Sigmoid colon (tissue), 7 donors: ENCODE measurements around the gene NAGLU. TPM values are rescaled to one million over a fixed set of nuclear protein-coding genes. Genes with fewer than 3 reads are reported as not detected.

Source experiments
- DNase-seq: peaks from one replicate; pipeline ENCODE4 v3.0.0-alpha.2; 2019
- H3K27ac ChIP-seq, 4 donors: fragments of 200-600 bp; sonication (generic); one replicate each; pipeline ENCODE4 v1.5.1; 2016 to 2019; ENCODE audit warnings: mild to moderate bottlenecking in 1 of 4
- H3K27me3 ChIP-seq, 3 donors: fragments of 200-600 bp; sonication (generic); one replicate each; pipeline ENCODE4 v1.5.1; 2019; ENCODE audit warnings: mild to moderate bottlenecking in 1 of 3
- H3K36me3 ChIP-seq, 4 donors: fragments of 200-600 bp; sonication (generic); one replicate each; pipeline ENCODE4 v1.5.1; 2016 to 2019
- H3K4me1 ChIP-seq, 4 donors: fragments of 200-600 bp; sonication (generic); one replicate each; pipeline ENCODE4 v1.5.1; 2017 to 2019
- H3K4me3 ChIP-seq, 4 donors: fragments of 200-600 bp; sonication (generic); one replicate each; pipeline ENCODE4 v1.5.1; 2017 to 2019; ENCODE audit warnings: mild to moderate bottlenecking in 2 of 4, moderate library complexity in 1 of 4
- H3K9me3 ChIP-seq, 4 donors: fragments of 200-600 bp in 3 of 4; sonication (generic) in 3 of 4; one replicate each; pipeline versions ENCODE4 v1.5.1 to v1.6.1; 2013 to 2019
- CTCF ChIP-seq, 4 experiments: fragments of 450-650 bp in 3 of 4; fragments of 200-600 bp in 1 of 4; IDR thresholded peaks; one replicate each; pipeline ENCODE4 v1.5.1; 2016 to 2019; ENCODE audit warnings: antibody characterized with exemption in 4 of 4, mild to moderate bottlenecking in 3 of 4, moderate library complexity in 2 of 4
- EP300 ChIP-seq, 4 donors: sonication (generic); formaldehyde crosslinking; IDR thresholded peaks; one replicate each; pipeline ENCODE4 v1.6.1; 2017; ENCODE audit warnings: antibody characterized with exemption in 4 of 4
- POLR2A ChIP-seq, 2 donors: fragments of 450-650 bp; IDR thresholded peaks; one replicate each; pipeline ENCODE4 v1.6.1; 2016; ENCODE audit warnings: antibody characterized with exemption in 2 of 2, mild to moderate bottlenecking in 2 of 2, moderate library complexity in 2 of 2
- POLR2AphosphoS5 ChIP-seq, 4 donors: sonication (generic); formaldehyde crosslinking; IDR thresholded peaks; one replicate each; pipeline ENCODE4 v1.6.1; 2017; ENCODE audit warnings: antibody characterized with exemption in 4 of 4
- WGBS, 2 donors: extraction: QIAGEN DNeasy Blood & Tissue Kit; methylation state at CpG; one replicate each; pipeline ENCODE4 v1.1.7; 2013; 5-methylcytosine and 5-hydroxymethylcytosine counted together
- intact Hi-C: fragments of 100-400 bp; cut with DNase I; formaldehyde crosslinking; loops from one replicate; pipeline ENCODE4 v1.15.1; 2023
- polyA plus RNA-seq, 3 donors: library from polyadenylated mRNA; stranded (reverse); fragments of 200-250 nt; gene quantifications; one replicate each; pipeline ENCODE4 v1.2.3, GENCODE V29; 2013
- total RNA-seq, 4 donors: library from RNA; depleted of rRNA; stranded (reverse); fragments of >200 nt; gene quantifications; one replicate each; pipeline ENCODE4 v1.1.0, GENCODE V29; 2016
- donor health status: healthy with polysubstance abuse.
- donor health status: Bipolar disorder and iron deficiency.
- donor health status: healthy.

Gene NAGLU
- total and polyA plus RNA-seq, 7 donors = 9.7 to 52.6 (median 35.2) TPM

DNA sequence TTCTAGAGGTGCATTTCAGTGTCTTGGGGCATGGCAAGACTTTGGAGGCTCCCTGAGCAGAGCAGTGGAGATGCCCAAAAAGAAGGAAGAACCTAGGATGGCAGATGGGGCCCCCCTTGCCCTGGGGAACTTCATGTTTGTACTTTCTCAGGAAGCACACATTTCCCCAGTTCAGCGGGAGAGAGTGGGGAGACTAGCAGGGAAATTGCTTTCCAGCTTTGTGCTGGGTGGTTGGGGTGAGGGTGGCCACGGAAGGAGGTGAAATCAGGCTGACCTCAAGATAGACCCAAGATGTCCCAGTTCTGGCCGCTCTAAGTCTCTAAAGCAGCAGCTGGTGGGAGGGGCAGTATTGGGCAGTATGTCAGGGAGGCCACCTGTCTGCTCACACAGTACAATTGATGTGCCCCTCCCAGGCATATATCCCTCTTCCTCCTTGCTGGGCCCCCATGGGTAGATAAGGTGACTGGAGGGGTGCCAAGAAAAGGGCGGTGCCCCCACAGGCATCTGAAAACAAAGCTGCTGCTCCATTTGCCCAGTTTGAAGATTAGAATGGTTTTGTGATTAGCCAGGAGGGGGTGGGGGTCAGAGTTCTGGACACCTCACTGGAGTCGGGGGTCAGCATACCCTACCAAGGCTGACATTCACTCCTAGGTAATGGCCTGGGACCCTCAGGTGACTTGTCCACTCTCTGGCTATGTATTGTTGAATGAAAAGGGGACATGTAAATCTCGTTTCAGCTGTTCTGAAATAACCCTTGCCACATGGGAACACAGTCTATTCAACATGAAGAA, 17.1 kb upstream of the NAGLU start:
- Histone ChIP-seq H3K27me3 (no peaks in the 10 kb centered on the region), H3K9me3 (no peaks in the 10 kb centered on the region), H3K36me3 (peaks cover 4 to 24% (median 8%) of the 10 kb centered on the region in 4 donors), H3K4me1 (peaks cover 0 to 75% (median 73%) of the 10 kb centered on the region in 4 donors), H3K27ac (peak overlapping the region; percentile 95 to 98 (median 98)), H3K4me3 (no peak overlapping the region)
- peak; percentile 74 for DNase-seq
- WGBS, 2 donors = 11 to 36% methylated on average over 6 of the region's 6 CpGs
- TF ChIP-seq EP300 (IDR thresholded peaks at IDR 0.05) (no peak), POLR2AphosphoS5 (IDR thresholded peaks at IDR 0.05) (peak in 1 of 4 donors; percentile 4)
- intact Hi-C loops = loop anchor here (2.0 to 5.0 kb wide), 2 partner anchors 98 to 197 kb away; no protein-coding TSS in a partner anchor

DNA sequence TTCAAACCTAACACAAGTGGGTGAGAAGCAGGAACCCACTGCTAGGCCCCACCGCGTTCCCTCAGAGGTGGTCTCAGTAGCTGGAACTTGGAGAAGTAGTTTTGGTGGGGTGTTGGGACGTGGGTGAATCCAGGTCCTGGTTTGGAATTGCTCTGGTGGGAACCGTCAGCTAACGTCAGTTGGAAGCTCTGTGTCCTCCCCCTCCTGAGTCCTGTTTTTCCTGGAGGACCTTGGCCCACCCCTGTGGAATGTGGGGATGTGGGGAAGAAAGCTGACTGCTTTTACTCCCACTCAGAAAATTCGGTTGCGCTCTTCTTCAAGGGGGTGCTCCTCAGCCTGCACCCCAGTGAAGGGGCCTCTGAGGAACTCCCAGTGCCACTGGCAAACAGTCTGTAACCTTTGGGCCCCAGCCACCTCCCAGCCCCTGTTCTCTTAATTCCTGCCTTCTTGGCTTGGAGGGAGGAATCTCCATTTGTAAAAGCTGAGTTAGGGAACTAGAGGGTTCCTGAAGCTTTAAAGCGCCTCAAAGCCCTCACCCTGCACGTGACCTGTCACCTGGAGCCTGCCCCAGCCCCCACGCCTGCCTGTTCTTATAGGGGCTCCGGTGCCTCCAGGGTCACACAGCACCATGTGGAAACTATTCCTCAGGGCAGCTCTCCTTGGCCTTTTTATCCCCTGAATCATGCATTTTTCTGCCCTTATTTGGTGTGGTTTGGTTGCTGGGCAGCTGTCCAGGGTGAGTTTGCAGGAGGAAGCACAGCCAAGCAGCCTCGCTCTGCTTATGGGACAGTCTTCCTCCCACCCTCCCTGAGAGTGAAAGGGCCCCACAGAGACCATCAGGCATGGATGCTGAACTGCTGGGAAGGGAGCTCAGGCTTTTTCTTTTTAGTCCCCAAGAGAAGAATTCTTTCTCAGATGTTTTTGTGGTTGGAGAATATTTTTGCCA, 16.2 kb upstream of the NAGLU start:
- intact Hi-C loops = loop anchor here (2.0 to 5.0 kb wide), 2 partner anchors 99 to 198 kb away; no protein-coding TSS in a partner anchor
- DNase-seq = peak; percentile 99
- WGBS, 2 donors = 20 to 53% methylated on average over 12 of the region's 12 CpGs
- Histone ChIP-seq H3K9me3 (no peaks in the 10 kb centered on the region), H3K4me1 (peaks cover 0 to 75% (median 73%) of the 10 kb centered on the region in 4 donors), H3K4me3 (no peak overlapping the region), H3K27me3 (no peaks in the 10 kb centered on the region), H3K36me3 (peaks cover 0 to 15% (median 0%) of the 10 kb centered on the region in 4 donors), H3K27ac (peak overlapping the region; percentile 95 to 98 (median 98))
- TF ChIP-seq POLR2AphosphoS5 (IDR thresholded peaks at IDR 0.05) (peak; percentile 71 to 84 (median 76)), EP300 (IDR thresholded peaks at IDR 0.05) (peak in 2 of 4 donors; percentile 59 to 72), POLR2A (IDR thresholded peaks at IDR 0.05) (no peak)

GRCh38 chr17:42520540-42520951, 15.5 kb upstream of the NAGLU start:
- Histone ChIP-seq H3K4me3 (no peak overlapping the region), H3K27me3 (no peaks in the 10 kb centered on the region), H3K4me1 (peaks cover 0 to 75% (median 73%) of the 10 kb centered on the region in 4 donors), H3K36me3 (peaks cover 0 to 13% (median 0%) of the 10 kb centered on the region in 4 donors), H3K27ac (peak overlapping the region; percentile 95 to 98 (median 98)), H3K9me3 (no peaks in the 10 kb centered on the region)
- WGBS, 2 donors = 59 to 63% methylated on average over 9 of the region's 9 CpGs
- no peak for DNase-seq
- TF ChIP-seq POLR2AphosphoS5 (IDR thresholded peaks at IDR 0.05) (no peak), EP300 (IDR thresholded peaks at IDR 0.05) (no peak), POLR2A (IDR thresholded peaks at IDR 0.05) (no peak), CTCF (IDR thresholded peaks at IDR 0.05) (no peak)
- intact Hi-C loops = no loop called here

DNA sequence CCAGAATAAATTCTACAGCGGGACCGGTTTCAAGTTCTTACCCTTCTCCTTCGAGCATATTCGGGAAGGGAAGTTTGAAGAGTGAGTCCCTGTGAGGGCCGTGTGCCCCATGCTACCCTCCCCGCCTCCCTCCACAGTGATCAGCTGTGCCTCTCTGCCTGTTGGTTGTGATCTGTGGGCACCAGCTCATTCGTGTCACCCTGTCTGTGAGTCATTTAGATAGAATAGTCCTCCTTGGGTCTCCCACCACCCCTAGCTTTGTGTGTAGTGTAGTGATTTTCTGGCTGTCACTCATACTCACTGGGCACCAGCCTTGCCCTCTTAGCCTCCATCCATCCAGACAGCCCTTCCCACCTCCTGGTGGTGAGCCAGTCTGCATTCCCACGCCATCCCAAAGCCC, 15.0 kb upstream of the NAGLU start:
- H3K27ac ChIP-seq = peak overlapping the region; percentile 95 to 98 (median 98)
- no peak overlapping the region for H3K4me3 ChIP-seq
- WGBS, 2 donors = 78 to 83% methylated on average over 8 of the region's 8 CpGs
- TF ChIP-seq POLR2AphosphoS5 (IDR thresholded peaks at IDR 0.05) (no peak), POLR2A (IDR thresholded peaks at IDR 0.05) (no peak), CTCF (IDR thresholded peaks at IDR 0.05) (no peak), EP300 (IDR thresholded peaks at IDR 0.05) (no peak)
- H3K36me3 ChIP-seq = peaks cover 0 to 10% (median 0%) of the 10 kb centered on the region in 4 donors
- DNase-seq = no peak
- intact Hi-C loops = no loop called here
- no peaks in the 10 kb centered on the region for H3K27me3 ChIP-seq
- no peaks in the 10 kb centered on the region for H3K9me3 ChIP-seq
- H3K4me1 ChIP-seq = peaks cover 0 to 76% (median 74%) of the 10 kb centered on the region in 4 donors

DNA sequence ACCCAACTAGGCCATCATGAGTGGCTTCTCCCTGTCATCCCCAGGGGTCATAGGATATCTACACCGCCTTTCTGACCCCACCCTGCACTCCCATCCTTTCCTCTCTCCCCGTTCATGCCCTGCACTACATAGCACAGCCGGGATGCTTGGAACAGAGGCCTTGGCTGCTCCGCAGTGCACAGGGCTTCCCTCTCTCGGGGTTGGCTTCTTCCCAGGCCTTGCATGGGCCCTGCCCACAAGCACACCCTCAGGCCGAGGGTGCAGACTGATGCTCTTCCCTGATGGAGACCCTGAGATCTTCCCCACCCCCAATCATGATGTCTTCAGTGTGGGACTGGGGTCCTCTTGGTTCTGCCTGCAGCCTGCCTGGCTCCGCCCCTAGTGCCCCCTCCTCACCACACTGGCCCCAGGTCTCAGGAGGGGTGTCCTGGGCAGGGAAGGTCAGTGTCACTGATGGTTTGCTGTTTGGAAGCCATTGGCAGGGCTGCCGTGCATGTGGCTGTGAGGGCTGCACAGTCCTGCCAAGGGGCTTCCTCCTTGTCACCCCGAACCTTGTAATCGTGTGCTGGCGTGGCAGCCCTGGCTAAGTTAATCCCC, 14.3 kb upstream of the NAGLU start:
- Histone ChIP-seq H3K9me3 (no peaks in the 10 kb centered on the region), H3K27ac (peak overlapping the region; percentile 95 to 98 (median 98)), H3K27me3 (no peaks in the 10 kb centered on the region), H3K4me3 (no peak overlapping the region), H3K4me1 (peaks cover 0 to 75% (median 70%) of the 10 kb centered on the region in 4 donors), H3K36me3 (peaks cover 0 to 4% (median 0%) of the 10 kb centered on the region in 4 donors)
- no peak for TF ChIP-seq POLR2A (IDR thresholded peaks at IDR 0.05)
- no peak for TF ChIP-seq EP300 (IDR thresholded peaks at IDR 0.05)
- TF ChIP-seq CTCF (IDR thresholded peaks at IDR 0.05) = no peak
- peak in 1 of 4 donors; percentile 30 for TF ChIP-seq POLR2AphosphoS5 (IDR thresholded peaks at IDR 0.05)
- peak; percentile 81 for DNase-seq
- intact Hi-C loops = no loop called here
- WGBS, 2 donors = 78 to 85% methylated on average over 11 of the region's 11 CpGs
